ENCODE measurements around the gene CFAP44. TPM values are rescaled to one million over a fixed set of nuclear protein-coding genes. Genes with fewer than 3 reads are reported as not detected.

The CFAP44 gene
- total RNA-seq, 2 experiments from 2014 or later: 9.7 to 10.0 TPM

GRCh38 chr3:113423699-113424098 lies 17.6 kb downstream of the CFAP44 start:
- Mint-ChIP-seq H3K27ac (no peak overlapping the region), H3K4me1 (ENCODE audit: low read depth) (no peaks in the 10 kb centered on the region), H3K9me3 (peaks cover 15% of the 10 kb centered on the region), H3K36me3 (ENCODE audit: low read depth) (peaks cover 93% of the 10 kb centered on the region), H3K4me3 (no peak overlapping the region), H3K27me3 (no peaks in the 10 kb centered on the region)
- peaks cover 30% of the 10 kb centered on the region for H3K36me3 ChIP-seq (ENCODE audit: insufficient read depth, low read length)
- H3K9me3 ChIP-seq (ENCODE audit: control insufficient read depth in 1 of 2, insufficient read depth in 1 of 2, low read length in 2 of 2): peaks cover 3 to 28% of the 10 kb centered on the region in 2 experiments
- POLR2A ChIA-PET: no interaction called here
- intact Hi-C loops (cut with DNase I, micrococcal nuclease): no loop called here
- CTCF ChIA-PET: no interaction called here
- ATAC-seq (ENCODE audit: poor library complexity): no peak
- no peak overlapping the region for H3K4me3 ChIP-seq (ENCODE audit: low read length)
- H3K27me3 ChIP-seq (ENCODE audit: control insufficient read depth in 1 of 2, insufficient read depth in 2 of 2, low read length in 2 of 2): no peaks in the 10 kb centered on the region
- H3K27ac ChIP-seq (ENCODE audit: low read depth in 1 of 2, low read length in 2 of 2): no peak overlapping the region
- no peak for TF ChIP-seq CTCF (IDR thresholded peaks at IDR 0.05)
- no peaks in the 10 kb centered on the region for H3K4me1 ChIP-seq (ENCODE audit: insufficient read depth, low read length)
- no peak for DNase-seq

GRCh38 chr3:113421082-113421481 lies 20.2 kb downstream of the CFAP44 start:
- no peak for DNase-seq
- no peaks in the 10 kb centered on the region for H3K27me3 ChIP-seq (ENCODE audit: control insufficient read depth in 1 of 2, insufficient read depth in 2 of 2, low read length in 2 of 2)
- CTCF ChIA-PET: no interaction called here
- H3K27ac ChIP-seq (ENCODE audit: low read depth in 1 of 2, low read length in 2 of 2): no peak overlapping the region
- peaks cover 3 to 11% of the 10 kb centered on the region in 2 experiments for H3K9me3 ChIP-seq (ENCODE audit: control insufficient read depth in 1 of 2, insufficient read depth in 1 of 2, low read length in 2 of 2)
- no peak overlapping the region for H3K4me3 Mint-ChIP-seq
- no peak overlapping the region for H3K27ac Mint-ChIP-seq
- H3K36me3 ChIP-seq (ENCODE audit: insufficient read depth, low read length): peaks cover 14% of the 10 kb centered on the region
- no peak overlapping the region for H3K4me3 ChIP-seq (ENCODE audit: low read length)
- POLR2A ChIA-PET: no interaction called here
- ATAC-seq (ENCODE audit: poor library complexity): no peak
- intact Hi-C loops (cut with DNase I, micrococcal nuclease): no loop called here
- H3K4me1 Mint-ChIP-seq (ENCODE audit: low read depth): no peaks in the 10 kb centered on the region
- TF ChIP-seq CTCF (IDR thresholded peaks at IDR 0.05): no peak
- H3K36me3 Mint-ChIP-seq (ENCODE audit: low read depth): peaks cover 79% of the 10 kb centered on the region
- peaks cover 6% of the 10 kb centered on the region for H3K9me3 Mint-ChIP-seq
- H3K4me1 ChIP-seq (ENCODE audit: insufficient read depth, low read length): no peaks in the 10 kb centered on the region
- H3K27me3 Mint-ChIP-seq: no peaks in the 10 kb centered on the region

- intact Hi-C loops (cut with DNase I, micrococcal nuclease): no loop called here
- CTCF ChIA-PET: no interaction called here
- H3K27ac Mint-ChIP-seq: no peak overlapping the region
- H3K4me1 Mint-ChIP-seq (ENCODE audit: low read depth): no peaks in the 10 kb centered on the region
- H3K36me3 Mint-ChIP-seq (ENCODE audit: low read depth): peaks cover 57% of the 10 kb centered on the region
- no peaks in the 10 kb centered on the region for H3K9me3 ChIP-seq (ENCODE audit: control insufficient read depth in 1 of 2, insufficient read depth in 1 of 2, low read length in 2 of 2)
- no peaks in the 10 kb centered on the region for H3K4me1 ChIP-seq (ENCODE audit: insufficient read depth, low read length)
- POLR2A ChIA-PET: no interaction called here
- ATAC-seq (ENCODE audit: poor library complexity): no peak
- H3K27ac ChIP-seq (ENCODE audit: low read depth in 1 of 2, low read length in 2 of 2): no peak overlapping the region
- no peak for DNase-seq
- no peaks in the 10 kb centered on the region for H3K27me3 ChIP-seq (ENCODE audit: control insufficient read depth in 1 of 2, insufficient read depth in 2 of 2, low read length in 2 of 2)
- TF ChIP-seq CTCF (IDR thresholded peaks at IDR 0.05): no peak
- no peak overlapping the region for H3K4me3 Mint-ChIP-seq
- H3K36me3 ChIP-seq (ENCODE audit: insufficient read depth, low read length): no peaks in the 10 kb centered on the region
- no peak overlapping the region for H3K4me3 ChIP-seq (ENCODE audit: low read length)
- H3K27me3 Mint-ChIP-seq: no peaks in the 10 kb centered on the region
- peaks cover 6% of the 10 kb centered on the region for H3K9me3 Mint-ChIP-seq
Observed at GRCh38 chr3:113409676-113410075, 31.6 kb downstream of the CFAP44 start.

Measured in CD4-positive, alpha-beta T cell (primary cell).